MM.1S (cell line): ENCODE results near the gene IQGAP1.

Experiments used
- DNase-seq: peaks from one replicate; pipeline ENCODE4 v3.0.0-alpha.2; 2015
- H2AFZ ChIP-seq: fragments of 300-600 bp; sonication (generic); 2 replicates; pipeline ENCODE4 v1.6.0; 2016; ENCODE audit warnings: antibody characterized with exemption, low read length
- H3F3A ChIP-seq: fragments of 300-600 bp; sonication (generic); 2 replicates; pipeline ENCODE4 v1.6.1; 2016; ENCODE audit warnings: mild to moderate bottlenecking, antibody characterized with exemption, low read length, moderate library complexity, mixed read lengths; ENCODE audit not compliant: insufficient read depth
- H3K27ac ChIP-seq: fragments of 300-600 bp; sonication (generic); 2 replicates; pipeline ENCODE4 v1.5.1; 2016; ENCODE audit warnings: mild to moderate bottlenecking, low read length
- H3K27me3 ChIP-seq: fragments of 300-600 bp; sonication (generic); replicated peaks from 2 replicates; pipeline ENCODE4 v1.6.0; 2016; ENCODE audit warnings: low read length; ENCODE audit not compliant: insufficient read depth
- H3K36me3 ChIP-seq: fragments of 300-600 bp; sonication (generic); replicated peaks from 2 replicates; pipeline ENCODE4 v1.6.1; 2016; ENCODE audit warnings: mild to moderate bottlenecking, low read length, mixed read lengths; ENCODE audit not compliant: insufficient read depth
- H3K4me1 ChIP-seq: fragments of 300-600 bp; sonication (generic); 2 replicates; pipeline ENCODE4 v1.6.1; 2016; ENCODE audit warnings: low read length, mixed read lengths
- H3K4me2 ChIP-seq: fragments of 300-600 bp; sonication (generic); 2 replicates; pipeline ENCODE4 v1.6.0; 2016; ENCODE audit warnings: low read depth, low read length
- H3K4me3 ChIP-seq: fragments of 300-600 bp; sonication (generic); 2 replicates; pipeline ENCODE4 v1.5.1; 2016; ENCODE audit warnings: low read length, mixed read lengths
- H3K79me2 ChIP-seq: fragments of 300-600 bp; sonication (generic); 2 replicates; pipeline ENCODE4 v1.6.1; 2016; ENCODE audit warnings: mixed run types, low read length, mixed read lengths
- H3K9ac ChIP-seq: fragments of 300-600 bp; sonication (generic); 2 replicates; pipeline ENCODE4 v1.6.1; 2016; ENCODE audit warnings: low read length, mixed read lengths
- H3K9me2 ChIP-seq: fragments of 300-600 bp; sonication (generic); replicated peaks from 2 replicates; pipeline ENCODE4 v1.6.1; 2016; ENCODE audit warnings: mild to moderate bottlenecking, low read length, mixed read lengths; ENCODE audit not compliant: insufficient read depth
- H3K9me3 ChIP-seq: fragments of 300-600 bp; sonication (generic); replicated peaks from 2 replicates; pipeline ENCODE4 v1.6.1; 2016; ENCODE audit warnings: mild to moderate bottlenecking, low read length, mixed read lengths; ENCODE audit not compliant: insufficient read depth
- H4K20me1 ChIP-seq: fragments of 300-600 bp; sonication (generic); 2 replicates; pipeline ENCODE4 v1.6.1; 2016; ENCODE audit warnings: mild to moderate bottlenecking, low read length, moderate library complexity, mixed read lengths; ENCODE audit not compliant: insufficient read depth
- CTCF ChIP-seq: fragments of 300-600 bp; sonication (generic); IDR thresholded peaks from 2 replicates; pipeline ENCODE4 v1.5.1; 2016; ENCODE audit warnings: antibody characterized with exemption, low read length, mixed read lengths
- EZH2 ChIP-seq: fragments of 300-600 bp; sonication (generic); optimal IDR thresholded peaks from 2 replicates; pipeline ENCODE3; 2017; ENCODE audit warnings: low read depth, mild to moderate bottlenecking, antibody characterized with exemption, low read length, mixed read lengths
- EZH2phosphoT487 ChIP-seq: fragments of 300-600 bp; sonication (generic); IDR thresholded peaks from 2 replicates; pipeline ENCODE4 v1.6.1; 2018; ENCODE audit warnings: antibody characterized with exemption, low read length

Gene IQGAP1

GRCh38 chr15:90358124-90359033 lies 29.7 kb upstream of the IQGAP1 start:
- Histone ChIP-seq H2AFZ (no peak overlapping the region), H3K27ac (no peak overlapping the region), H3K79me2 (no peaks in the 10 kb centered on the region), H3F3A (no peaks in the 10 kb centered on the region), H3K9me2 (no peaks in the 10 kb centered on the region), H3K9ac (no peak overlapping the region), H3K4me3 (no peak overlapping the region), H3K4me1 (peaks cover 4% of the 10 kb centered on the region; the same call in 1 of the 2 replicates), H3K9me3 (no peaks in the 10 kb centered on the region), H3K36me3 (no peaks in the 10 kb centered on the region), H3K4me2 (no peak overlapping the region), H4K20me1 (no peaks in the 10 kb centered on the region), H3K27me3 (no peaks in the 10 kb centered on the region)
- TF ChIP-seq CTCF (no peak), EZH2 (no peak), EZH2phosphoT487 (no peak)
- no peak for DNase-seq

DNA sequence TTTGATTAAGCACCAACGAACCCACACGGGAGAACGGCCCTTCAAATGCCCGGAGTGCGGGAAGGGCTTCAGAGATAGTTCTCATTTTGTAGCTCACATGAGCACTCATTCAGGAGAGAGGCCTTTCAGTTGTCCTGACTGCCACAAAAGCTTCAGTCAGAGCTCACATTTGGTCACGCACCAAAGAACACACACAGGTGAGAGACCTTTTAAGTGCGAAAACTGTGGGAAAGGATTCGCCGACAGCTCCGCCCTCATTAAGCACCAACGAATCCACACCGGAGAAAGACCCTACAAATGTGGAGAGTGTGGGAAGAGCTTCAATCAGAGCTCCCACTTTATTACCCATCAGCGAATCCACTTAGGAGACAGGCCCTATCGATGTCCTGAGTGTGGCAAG lies 27.3 kb upstream of the IQGAP1 start:
- Histone ChIP-seq H3K9ac (no peak overlapping the region), H3K4me1 (peaks cover 4% of the 10 kb centered on the region; the same call in 1 of the 2 replicates), H3K9me2 (no peaks in the 10 kb centered on the region), H3K27ac (no peak overlapping the region), H3F3A (no peaks in the 10 kb centered on the region), H3K4me2 (no peak overlapping the region), H3K9me3 (no peaks in the 10 kb centered on the region), H3K27me3 (no peaks in the 10 kb centered on the region), H4K20me1 (no peaks in the 10 kb centered on the region), H2AFZ (no peak overlapping the region), H3K4me3 (no peak overlapping the region), H3K36me3 (no peaks in the 10 kb centered on the region), H3K79me2 (no peaks in the 10 kb centered on the region)
- TF ChIP-seq EZH2, result no peak
- TF ChIP-seq CTCF, result no peak
- TF ChIP-seq EZH2phosphoT487, result no peak
- no peak for DNase-seq

GRCh38 chr15:90362936-90363212 lies 25.2 kb upstream of the IQGAP1 start:
- H2AFZ ChIP-seq, result no peak overlapping the region

More at GRCh38 chr15:90362936-90363212, 25.2 kb upstream of the IQGAP1 start:
- Histone ChIP-seq H4K20me1 (no peaks in the 10 kb centered on the region), H3K4me2 (no peak overlapping the region), H3K9me2 (no peaks in the 10 kb centered on the region), H3K4me3 (no peak overlapping the region), H3K9me3 (no peaks in the 10 kb centered on the region), H3K36me3 (no peaks in the 10 kb centered on the region), H3K4me1 (peaks cover 4% of the 10 kb centered on the region; the same call in 1 of the 2 replicates), H3K27me3 (no peaks in the 10 kb centered on the region), H3F3A (no peaks in the 10 kb centered on the region), H3K79me2 (no peaks in the 10 kb centered on the region), H3K27ac (no peak overlapping the region), H3K9ac (no peak overlapping the region)
- DNase-seq, result no peak
- TF ChIP-seq EZH2, result no peak
- no peak for TF ChIP-seq EZH2phosphoT487
- TF ChIP-seq CTCF, result no peak
